GM12892 (cell line): ENCODE measurements around the gene MASP1. TPM values are rescaled to one million over a fixed set of nuclear protein-coding genes. Genes with fewer than 3 reads are reported as not detected.

ENCODE experiments used
- DNase-seq: peaks from one replicate; pipeline ENCODE4 v3.0.0; 2011; ENCODE audit not compliant: insufficient read length
- FAIRE-seq: peaks from 2 replicates; lab custom pipeline; 2011; peaks lifted over from hg19 to GRCh38; lab: Jason Lieb, UNC
- POLR2A ChIP-seq: IDR thresholded peaks from 2 replicates; pipeline ENCODE4 v1.6.1; 2011; ENCODE audit warnings: low read depth, low read length, control low read depth
- POLR2AphosphoS5 ChIP-seq: IDR thresholded peaks from 2 replicates; pipeline ENCODE4 v1.6.1; 2011; ENCODE audit warnings: low read depth, low read length, control low read depth
- TAF1 ChIP-seq: IDR thresholded peaks from 2 replicates; pipeline ENCODE4 v1.6.1; 2011; ENCODE audit warnings: low read depth, mild to moderate bottlenecking, control low read depth, low read length, borderline replicate concordance
- polyA plus RNA-seq: library from polyadenylated mRNA; unstranded; fragments of >200 nt; gene quantifications from one replicate; pipeline ENCODE4 v1.2.1, GENCODE V29; 2012; ENCODE audit warnings: missing spikeins, inconsistent platforms; ENCODE audit not compliant: missing spikeins

Gene MASP1, protein sequence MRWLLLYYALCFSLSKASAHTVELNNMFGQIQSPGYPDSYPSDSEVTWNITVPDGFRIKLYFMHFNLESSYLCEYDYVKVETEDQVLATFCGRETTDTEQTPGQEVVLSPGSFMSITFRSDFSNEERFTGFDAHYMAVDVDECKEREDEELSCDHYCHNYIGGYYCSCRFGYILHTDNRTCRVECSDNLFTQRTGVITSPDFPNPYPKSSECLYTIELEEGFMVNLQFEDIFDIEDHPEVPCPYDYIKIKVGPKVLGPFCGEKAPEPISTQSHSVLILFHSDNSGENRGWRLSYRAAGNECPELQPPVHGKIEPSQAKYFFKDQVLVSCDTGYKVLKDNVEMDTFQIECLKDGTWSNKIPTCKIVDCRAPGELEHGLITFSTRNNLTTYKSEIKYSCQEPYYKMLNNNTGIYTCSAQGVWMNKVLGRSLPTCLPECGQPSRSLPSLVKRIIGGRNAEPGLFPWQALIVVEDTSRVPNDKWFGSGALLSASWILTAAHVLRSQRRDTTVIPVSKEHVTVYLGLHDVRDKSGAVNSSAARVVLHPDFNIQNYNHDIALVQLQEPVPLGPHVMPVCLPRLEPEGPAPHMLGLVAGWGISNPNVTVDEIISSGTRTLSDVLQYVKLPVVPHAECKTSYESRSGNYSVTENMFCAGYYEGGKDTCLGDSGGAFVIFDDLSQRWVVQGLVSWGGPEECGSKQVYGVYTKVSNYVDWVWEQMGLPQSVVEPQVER
- not detected for polyA plus RNA-seq

GRCh38 chr3:187291512-187292132 is at the start of gene MASP1:
MASP1 (minus strand) TSS chr3:187291737; CDS start chr3:187291632, 105 bp downstream.
- TF ChIP-seq POLR2A (no peak), TAF1 (no peak), POLR2AphosphoS5 (no peak)
- no peak for DNase-seq
- no peak for FAIRE-seq

- FAIRE-seq, result no peak
- no peak for DNase-seq
- no peak for TF ChIP-seq TAF1
- no peak for TF ChIP-seq POLR2A
- TF ChIP-seq POLR2AphosphoS5, result no peak
Measured at GRCh38 chr3:187340578-187340977, 49.0 kb upstream of the MASP1 start.

- DNase-seq (no peak), FAIRE-seq (no peak)
- no peak for TF ChIP-seq POLR2AphosphoS5
- no peak for TF ChIP-seq TAF1
- TF ChIP-seq POLR2A, result no peak
Measured at GRCh38 chr3:187336322-187336721, 44.8 kb upstream of the MASP1 start.

- FAIRE-seq (no peak), DNase-seq (no peak)
- TF ChIP-seq TAF1 (no peak), POLR2A (no peak), POLR2AphosphoS5 (no peak)
Measured at GRCh38 chr3:187334904-187335303, 43.4 kb upstream of the MASP1 start.

- TF ChIP-seq POLR2A, result no peak
- no peak for TF ChIP-seq TAF1
- TF ChIP-seq POLR2AphosphoS5, result no peak
- DNase-seq (no peak), FAIRE-seq (no peak)
Measured at GRCh38 chr3:187328691-187329090, 37.2 kb upstream of the MASP1 start.

DNA sequence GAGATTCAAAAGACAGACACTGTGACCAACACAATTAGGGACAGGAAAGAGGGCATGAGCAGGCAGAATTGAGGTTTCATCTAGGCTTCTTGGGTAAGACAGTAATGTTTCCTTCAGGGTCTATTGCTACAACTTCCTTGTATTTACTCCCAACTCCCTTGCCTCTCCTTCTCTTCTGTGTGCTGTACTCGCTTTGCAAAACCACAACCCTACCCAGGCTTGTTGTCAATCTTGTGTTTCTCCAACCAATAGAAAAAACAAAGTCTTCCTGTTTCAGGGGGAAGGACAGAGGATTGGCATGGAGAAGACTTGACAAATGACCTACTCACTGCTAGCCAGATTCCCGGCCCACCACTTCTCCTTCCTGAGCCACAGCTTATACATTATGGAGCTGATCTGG is 36.3 kb upstream of the MASP1 start:
- DNase-seq, result no peak
- FAIRE-seq, result no peak
- TF ChIP-seq POLR2AphosphoS5 (no peak), POLR2A (no peak), TAF1 (no peak)

DNA sequence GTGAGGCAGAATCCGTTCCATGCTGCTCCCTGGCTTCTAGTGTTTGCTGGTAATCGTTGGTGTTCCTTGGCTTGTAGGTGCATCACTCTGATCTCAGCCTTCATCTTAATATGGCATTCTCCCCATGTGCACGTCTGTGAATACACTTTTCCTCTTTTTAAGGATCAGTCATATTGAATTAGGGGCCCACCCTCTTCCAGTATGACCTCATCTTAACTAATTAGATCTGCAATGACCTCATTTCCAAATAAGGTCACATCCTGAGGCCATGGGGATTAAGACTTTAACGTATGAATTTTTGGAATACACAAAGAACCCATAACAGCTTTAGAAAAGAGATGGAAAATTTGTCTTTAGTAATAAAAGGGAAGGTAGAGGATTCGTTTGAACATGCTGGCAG is 34.1 kb upstream of the MASP1 start:
- no peak for TF ChIP-seq POLR2AphosphoS5
- no peak for DNase-seq
- no peak for FAIRE-seq

GRCh38 chr3:187323091-187323490 is 31.6 kb upstream of the MASP1 start:
- TF ChIP-seq POLR2AphosphoS5 (no peak), POLR2A (no peak), TAF1 (no peak)
- no peak for FAIRE-seq
- DNase-seq, result no peak

DNA sequence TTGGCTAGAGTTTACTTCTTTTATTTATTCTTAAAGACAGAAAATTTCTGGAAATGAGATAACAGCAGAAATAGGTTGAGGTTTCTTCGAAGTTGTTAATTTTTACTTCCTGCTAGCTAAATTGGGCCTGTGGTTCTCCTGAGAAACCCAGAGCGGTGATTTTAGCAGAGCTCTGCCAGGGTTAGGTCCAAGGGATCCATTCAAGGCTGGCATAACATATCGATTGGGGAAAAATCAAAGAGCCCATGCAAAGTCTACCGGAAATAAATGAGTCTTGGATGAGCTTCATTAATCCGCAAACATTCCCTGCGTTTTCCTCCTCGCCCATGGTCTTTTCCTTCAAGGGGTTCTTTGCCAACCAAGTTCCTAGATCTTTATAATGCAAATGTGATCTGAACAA is 30.8 kb upstream of the MASP1 start:
- TF ChIP-seq TAF1, result no peak
- no peak for FAIRE-seq
- DNase-seq, result no peak

GRCh38 chr3:187321766-187322165 is 30.2 kb upstream of the MASP1 start:
- DNase-seq, result no peak
- FAIRE-seq, result no peak
- TF ChIP-seq TAF1, result no peak
- no peak for TF ChIP-seq POLR2A
- no peak for TF ChIP-seq POLR2AphosphoS5

GRCh38 chr3:187319699-187320302 is 28.3 kb upstream of the MASP1 start:
- DNase-seq (peak; percentile 19), FAIRE-seq (peak; percentile 61)

More at GRCh38 chr3:187319699-187320302, 28.3 kb upstream of the MASP1 start:
- TF ChIP-seq POLR2A (no peak), POLR2AphosphoS5 (no peak), TAF1 (no peak)
